GM19452 (cell line): ENCODE measurements around the gene FBXO21.

ENCODE experiments used
- ATAC-seq: cut with Tn5 transposase; IDR thresholded peaks from one replicate; pipeline ENCODE4 v1.9.1; 2021; ENCODE audit not compliant: unreplicated experiment

FBXO21 gene

DNA sequence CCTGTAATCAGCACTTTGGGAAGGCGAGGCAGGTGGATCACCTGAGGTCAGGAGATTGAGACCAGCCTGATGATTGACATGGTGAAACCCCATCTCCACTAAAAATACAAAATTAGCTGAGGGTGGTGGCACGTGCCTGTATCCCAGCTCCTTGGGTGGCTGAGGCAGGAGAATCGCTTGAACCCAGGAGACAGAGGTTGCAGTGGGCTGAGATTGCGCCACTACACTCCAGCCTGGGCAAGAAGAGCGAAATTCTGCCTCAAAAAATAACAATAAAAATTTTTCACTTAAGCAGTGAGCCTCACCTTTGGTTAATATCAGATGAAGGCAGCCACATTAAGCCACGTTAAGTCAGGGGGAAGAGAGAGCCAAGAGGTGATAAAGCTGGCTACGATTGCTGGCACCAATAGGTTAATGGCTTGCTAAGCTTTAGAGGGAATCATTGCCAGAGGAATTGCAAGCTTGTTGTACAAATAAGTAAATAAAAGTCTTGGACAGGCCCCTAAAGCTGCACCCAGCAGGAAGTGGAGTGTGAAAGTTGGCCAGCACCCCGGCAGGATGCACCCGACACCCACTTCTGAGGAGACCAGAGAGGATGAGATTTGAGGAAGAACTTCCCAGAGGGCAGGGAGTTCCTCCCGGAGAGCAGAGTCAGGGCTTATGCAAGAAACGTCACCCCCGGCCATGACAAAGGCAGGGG, 49.7 kb downstream of the FBXO21 start:
- no peak for ATAC-seq

DNA sequence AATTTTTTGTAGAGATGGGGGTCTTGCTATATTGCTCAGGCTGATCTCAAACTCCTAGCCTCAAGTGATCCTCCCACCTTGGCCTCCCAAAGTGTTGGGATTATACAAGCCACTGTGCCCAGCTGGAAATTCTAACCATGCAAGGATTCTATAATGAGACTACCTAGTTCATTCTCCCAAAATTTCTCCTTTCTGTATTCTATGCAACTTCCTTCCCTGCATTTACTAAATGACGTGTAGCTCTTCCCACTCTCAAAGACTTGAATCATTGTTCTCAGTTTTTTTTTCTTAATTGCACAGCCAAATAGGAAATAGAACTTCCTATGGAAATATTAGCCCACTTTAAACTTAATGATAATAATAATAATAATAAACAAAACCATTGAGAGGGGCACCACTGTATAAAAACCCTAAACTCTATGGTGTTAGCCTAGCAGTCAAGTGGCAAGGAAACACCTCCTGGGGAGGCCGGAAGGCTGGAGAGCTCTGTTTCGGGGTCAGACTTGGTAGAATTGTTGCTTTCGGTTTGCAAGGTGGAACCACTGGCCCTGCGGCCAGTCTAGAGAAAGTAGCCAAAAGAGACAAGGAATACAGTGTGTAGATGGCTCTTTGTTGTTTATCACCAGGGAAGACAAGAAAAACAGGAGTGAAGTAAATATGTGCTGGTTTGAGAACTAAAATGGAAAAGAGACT, 51.1 kb downstream of the FBXO21 start:
- no peak for ATAC-seq

DNA sequence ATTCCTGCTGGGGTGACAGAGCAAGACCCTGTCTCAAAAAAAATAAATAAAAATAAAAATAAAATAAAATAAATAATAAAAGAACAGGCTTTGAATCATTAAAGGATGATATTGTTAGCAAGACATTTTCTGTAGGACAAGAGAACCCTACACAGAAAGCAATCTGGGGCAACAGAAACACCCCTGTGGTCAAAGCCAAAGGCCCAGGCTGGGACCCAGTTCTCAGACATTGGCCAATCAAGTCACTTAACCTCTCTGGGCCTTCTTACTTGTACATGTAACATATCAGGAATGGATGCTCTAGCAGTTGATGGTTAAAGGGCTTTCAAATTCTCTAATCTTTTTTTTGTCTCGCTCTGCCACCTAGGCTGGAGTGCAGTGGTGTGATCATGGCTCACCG, 55.5 kb downstream of the FBXO21 start:
- ATAC-seq = no peak

DNA sequence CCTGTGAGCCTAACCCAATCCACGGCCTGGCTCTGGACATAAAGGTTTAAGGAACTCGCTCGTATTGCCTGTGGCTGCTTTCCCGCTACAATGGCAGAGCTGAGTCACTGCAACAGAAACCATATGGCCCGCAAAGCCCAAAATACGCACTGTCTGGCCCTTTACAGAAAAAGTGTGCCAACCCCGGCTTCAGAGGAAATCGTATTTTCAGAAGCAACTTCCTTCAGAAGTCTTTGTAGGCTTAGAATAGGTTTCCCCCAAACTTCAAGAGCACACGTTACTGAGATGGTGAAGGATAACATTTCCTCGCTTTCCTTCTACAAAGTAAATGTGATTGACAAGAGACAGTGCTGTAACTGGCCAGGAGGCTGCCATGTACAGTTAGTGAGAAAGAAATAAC, 56.2 kb downstream of the FBXO21 start:
- ATAC-seq = no peak

DNA sequence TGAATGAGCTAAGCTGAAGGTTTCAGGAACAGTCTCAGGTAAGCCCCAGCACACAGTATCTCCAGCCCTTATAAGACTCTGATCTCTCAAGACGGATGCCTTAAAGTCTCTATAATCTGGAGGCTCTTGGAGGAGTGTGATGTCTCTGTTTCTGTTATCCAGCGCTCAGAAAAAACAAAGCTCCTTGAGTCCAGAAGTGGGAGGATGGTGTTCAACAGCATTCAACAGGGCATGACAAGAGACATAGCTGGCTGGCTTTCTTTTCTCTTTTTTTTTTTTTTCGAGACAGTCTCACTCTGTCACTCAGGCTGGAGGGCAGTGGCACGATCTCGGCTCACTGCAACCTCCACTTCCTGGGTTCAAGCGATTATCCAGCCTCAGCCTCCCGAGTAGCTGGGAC, 59.5 kb downstream of the FBXO21 start:
- ATAC-seq = no peak

DNA sequence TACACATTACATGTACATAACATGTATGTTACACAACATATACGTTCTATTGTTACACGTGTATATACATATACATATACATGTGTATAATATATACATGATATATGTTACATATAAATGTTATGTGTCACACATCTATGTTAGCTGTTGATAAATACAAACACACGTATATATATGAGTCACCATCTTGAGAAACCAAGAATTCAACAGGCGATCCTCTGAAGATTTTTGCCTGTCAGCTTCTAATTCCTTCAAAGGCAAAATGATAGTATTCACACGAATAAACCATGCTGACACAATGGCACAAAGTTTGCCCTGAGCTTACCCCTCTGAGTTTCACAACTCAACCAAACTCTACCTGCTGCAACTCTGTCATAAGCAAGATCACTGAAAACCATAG, 60.9 kb downstream of the FBXO21 start:
- no peak for ATAC-seq

DNA sequence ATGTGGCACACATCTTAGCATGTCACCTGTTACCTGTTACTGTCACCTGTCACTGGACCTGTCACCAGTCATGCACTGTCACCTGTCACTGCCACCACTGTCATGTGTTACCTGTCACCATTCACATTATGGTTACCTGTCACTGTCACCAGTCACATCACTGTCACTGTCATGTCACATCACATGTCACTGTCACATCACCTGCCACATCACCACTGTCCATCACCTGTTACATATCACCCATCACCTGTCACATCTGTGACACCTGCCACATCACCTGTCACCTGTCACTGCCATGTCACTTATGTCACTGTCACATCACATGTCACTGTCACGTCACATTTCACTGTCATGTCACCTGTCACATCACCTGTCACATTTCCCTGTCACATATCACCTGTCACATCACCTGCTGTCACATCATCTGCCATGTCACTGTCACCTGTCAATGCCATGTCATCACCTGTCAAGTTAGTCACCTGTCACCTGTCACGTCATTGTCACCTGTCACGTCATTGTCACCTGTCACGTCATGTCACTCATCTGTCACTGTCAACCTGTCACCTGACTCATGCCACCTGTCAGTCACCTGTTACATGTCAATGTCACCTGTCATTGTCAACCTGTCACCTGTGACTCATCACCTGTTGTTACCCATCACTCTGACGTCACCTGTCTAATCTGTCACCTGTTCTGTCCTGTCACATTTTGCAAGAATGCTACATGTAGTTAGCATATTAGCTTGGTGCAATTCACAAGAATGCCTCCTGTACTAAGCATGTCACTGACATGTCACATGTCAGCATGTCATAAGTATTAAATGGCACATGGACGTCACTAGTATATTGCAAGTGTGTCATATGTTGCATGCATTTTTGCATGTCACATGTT, 62.1 kb downstream of the FBXO21 start:
- no peak for ATAC-seq

DNA sequence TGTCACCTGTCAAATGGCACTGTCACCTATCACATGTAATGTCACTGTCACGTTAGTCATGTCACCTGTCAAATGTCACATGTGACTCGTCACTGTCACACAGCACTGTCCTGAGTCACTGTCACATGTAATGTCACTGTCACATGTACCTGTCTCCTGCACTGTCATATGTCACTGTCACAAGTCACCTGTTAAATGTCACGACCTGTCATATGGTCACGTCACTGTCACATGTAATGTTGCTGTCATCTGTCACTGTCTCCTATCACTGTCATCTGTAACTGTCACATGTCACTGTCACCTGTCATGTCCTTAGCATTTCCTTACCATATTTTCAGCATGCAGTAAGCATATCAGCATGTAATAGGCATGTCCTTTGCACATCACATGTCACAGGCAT, 63.9 kb downstream of the FBXO21 start:
- ATAC-seq = no peak

DNA sequence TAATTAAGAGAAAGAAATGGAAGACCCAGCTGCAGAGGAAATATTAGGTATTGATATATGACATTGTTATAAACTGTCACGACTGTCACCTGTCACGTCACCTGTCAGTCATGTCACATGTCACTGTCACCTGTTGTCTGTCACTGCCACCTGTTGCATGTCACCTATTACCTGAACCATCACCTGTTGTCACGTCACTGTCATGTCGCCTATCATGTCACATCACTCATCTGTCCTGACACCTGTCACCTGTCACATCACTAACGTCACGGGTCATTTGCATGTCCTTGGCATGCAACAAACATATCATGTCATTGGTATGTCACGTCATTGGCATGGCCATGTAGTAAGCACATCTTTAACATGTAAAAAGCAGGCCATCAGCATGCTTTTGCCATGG, 64.5 kb downstream of the FBXO21 start:
- no peak for ATAC-seq

DNA sequence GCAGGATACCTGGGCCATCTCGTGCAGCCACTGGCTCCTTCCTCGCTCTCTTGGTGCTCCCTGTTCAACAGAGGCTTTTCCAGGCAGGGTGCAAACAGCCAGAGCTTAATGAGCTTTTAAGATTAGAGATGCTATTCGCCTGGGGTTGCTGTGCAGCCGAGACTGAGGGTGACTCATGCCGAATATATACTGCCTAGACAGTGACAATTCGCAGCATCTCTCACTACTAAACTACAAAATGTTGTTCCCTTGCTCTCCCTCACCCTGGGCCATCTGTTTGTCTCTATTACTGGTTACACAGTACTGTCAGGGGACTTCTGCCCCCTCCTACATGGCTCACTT, 65.0 kb downstream of the FBXO21 start:
- no peak for ATAC-seq

DNA sequence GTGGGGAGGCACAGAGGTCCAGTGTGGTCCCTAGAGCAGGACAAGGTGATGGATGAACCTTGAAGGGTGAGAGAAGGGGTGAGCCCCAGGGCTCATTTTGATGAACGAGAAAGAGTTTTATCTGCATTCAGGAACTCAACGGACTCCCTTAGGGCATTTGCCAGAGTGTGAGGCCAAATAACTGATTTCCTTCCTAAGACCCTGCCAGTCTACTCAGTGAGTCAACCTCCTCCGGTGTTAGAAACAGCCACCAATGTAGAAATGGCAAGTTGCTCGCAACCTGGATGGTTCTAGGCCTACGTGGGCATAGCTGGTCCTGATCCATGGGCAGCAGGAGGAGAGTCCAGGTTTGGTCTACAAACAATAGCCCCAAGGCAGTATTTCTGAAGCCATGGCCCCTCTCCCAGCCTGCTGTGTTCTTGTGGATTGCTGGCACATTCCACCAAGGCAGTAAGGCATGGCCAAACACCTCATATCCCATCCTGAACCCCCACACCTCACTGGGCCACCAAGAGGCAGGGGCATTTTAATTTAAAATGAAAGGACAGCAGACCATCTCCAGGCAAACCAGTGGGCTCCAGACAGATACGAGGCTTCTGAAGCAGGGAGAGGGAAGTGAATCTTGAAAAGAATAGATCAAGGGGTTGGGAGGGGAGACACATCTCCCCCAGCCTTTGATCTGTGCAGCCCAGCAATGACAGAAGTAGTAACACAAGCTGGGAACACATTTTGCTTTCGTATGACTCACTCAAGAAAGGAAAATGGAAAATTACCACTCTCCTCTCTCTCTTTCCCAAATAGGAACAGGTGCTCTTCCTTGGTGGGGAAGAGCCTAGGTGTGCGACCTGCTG, 65.6 kb downstream of the FBXO21 start:
- ATAC-seq = no peak

DNA sequence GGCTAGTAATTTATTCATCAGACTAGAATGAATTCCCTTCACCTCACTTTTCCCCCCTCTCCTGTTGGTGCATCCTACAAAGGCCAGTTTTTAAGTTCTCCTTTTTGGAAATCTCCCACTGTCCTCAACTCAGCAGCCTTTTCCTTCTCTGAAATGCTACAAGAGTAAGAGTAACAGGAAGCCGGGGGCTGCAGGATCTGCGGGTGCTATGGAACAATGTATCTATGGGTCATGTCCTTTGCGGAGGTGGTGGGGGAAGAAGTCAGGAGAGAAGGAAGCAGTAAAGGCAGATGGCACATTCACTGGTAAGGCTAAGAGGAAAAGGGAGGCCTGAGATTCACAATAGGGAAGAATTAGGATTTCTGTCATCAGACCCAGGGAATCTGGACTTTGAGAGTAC, 68.8 kb downstream of the FBXO21 start:
- no peak for ATAC-seq

DNA sequence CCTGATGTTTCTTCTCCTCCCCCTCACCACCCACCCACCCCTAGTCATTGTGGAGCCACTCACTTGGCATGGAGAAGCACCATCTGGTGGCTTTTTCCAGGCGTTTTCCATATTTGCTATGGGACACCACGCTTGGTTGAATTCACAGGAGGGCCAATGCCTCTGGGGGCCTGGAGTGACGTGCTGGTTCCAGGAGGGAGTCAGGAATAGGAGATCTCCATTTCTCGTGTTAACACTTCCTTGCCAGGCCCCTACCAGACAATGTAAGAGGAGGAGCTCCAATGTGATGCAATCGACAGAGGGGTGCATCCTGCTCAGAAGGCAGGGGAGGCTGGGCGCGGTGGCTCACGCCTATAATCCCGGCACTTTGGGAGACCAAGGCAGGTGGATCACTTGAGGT, 69.5 kb downstream of the FBXO21 start:
- ATAC-seq = no peak

DNA sequence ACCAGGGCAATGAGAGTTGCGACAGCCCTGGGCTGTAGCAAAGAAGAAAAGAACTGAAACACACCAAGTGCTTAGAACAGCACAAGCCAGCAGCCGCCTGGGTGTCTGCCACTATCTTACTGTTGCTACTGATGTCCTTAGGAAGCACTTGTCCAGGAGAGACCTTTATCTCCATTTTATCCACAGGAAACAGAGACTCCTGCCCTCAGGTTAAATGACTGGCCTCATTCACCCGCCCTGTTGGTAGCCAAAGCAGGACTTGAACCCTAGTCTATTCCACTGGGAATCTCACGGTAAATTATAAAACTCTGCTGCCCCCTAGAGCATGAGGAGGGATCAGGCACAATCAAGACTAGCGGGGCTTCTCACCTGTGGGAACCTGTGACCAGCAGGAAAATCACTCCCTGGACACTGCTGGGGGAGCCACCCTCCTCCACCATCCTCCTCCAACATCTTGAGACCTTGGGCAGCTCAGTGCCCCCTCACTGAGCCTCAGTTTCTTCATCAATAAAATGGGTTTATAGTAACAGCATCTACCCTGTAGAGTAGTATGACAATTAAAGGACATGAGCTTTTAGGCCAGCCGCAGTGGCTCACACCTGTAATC, 70.6 kb downstream of the FBXO21 start:
- ATAC-seq = no peak

DNA sequence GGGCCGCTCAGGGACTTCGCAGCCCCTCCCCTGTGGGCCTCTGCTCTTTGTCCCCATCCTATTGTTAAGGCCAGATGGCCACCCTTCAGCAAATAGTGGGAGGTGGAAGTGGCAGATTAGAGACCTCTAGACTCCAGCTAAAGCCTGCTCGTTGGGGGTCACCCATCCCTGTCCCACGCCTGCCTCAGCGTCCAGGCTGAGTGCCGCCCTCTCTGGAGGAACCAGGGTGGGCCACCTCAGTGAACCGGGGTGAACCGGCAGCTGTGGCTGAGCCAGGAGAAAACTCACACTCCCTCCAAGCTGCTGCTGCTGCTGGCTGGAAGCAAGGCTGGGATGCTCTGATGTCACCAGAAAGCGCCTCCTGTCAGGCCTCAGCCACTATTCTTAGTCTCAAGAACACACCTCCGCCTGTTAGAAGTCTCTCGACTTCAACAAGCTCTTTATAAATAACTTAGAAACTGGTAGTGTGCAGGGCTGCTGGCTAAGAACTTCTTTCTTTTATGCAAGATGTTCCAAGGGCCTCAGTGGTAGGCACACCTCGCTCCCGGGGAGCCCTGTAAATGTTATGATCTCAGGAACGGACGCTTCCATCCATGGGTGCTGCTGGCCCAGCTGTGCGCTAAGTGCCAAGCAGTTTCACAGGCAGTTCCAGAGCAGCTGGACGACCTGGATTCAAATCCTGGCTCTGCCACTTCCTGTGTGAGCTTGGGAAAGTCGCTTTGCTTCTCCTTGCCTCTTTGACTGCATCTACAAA, 71.3 kb downstream of the FBXO21 start:
- no peak for ATAC-seq

DNA sequence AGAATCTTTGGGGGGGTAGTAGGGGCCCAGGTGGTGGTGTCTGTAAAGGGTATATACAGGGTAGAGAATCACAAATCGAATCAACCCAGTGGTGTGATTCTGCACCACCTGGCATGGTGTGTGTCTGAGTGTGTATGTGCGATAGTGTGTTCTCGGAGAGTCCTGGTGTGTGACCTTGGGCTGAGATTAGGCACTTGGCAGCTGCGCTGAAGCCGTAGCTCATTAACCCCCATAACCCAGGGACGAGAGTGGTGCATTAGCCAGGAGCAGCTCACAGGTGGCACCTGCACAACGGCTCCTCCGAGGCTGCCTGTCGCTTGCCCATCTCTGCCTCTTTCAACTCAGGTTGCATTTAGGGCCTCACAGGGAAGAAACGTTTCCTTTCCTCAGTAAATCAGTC, 75.5 kb downstream of the FBXO21 start:
- no peak for ATAC-seq

DNA sequence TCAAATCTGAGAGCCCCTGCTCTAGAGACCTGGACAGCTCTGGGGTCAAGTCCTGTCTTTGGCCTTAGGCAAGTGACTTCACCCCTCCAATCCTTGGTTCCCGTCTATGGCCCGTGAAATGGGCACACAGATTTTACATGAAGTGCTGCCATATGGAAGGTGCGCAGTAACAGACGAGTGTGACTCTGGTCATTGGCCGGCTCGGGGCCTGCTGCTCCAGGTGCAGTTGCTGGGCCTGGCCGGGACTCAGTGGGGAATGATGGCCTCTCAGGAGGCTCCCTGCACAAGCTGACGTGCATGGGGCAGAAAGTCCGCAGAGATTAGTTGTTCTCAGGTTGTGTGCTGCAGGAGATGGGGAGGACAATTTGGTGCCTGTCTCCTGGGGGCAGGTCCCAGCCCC, 77.0 kb downstream of the FBXO21 start:
- no peak for ATAC-seq

DNA sequence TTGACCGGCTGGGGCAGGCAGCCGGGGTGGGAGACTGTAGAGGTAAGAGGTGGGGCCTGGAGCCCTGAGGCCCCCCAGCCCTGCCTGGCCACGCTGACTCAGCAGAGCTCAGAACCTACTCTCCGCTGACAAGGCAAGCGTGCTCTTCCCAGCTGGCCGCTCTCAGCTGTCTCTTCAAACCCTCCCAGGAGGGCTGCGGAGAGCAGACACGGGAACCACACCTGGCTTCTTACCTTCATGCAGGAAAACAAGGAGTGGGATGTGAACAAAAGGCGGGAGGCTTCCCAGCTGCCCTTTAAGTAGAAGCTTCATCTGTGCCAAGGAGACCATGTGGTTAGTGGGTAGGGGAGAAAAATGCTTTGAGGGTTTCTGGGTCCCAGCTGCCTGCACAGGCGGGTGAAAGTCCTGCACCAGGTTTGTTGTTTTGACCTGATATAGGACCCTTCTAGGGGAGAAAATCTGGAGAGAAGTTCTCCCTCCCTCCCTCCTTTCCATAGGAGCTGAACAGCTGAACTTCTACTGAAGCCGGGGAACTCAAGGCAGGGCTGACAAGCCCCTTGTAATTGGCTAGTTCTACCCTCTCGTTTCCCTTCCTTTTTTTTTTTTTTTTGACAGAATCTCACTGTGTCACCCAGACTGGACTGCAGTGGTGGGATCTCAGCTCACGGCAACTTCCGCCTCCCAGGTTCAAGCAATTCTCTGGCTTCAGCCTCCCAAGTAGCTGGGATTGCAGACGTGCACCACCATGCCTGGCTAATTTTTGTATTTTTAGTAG, 78.3 kb downstream of the FBXO21 start:
- ATAC-seq = no peak

DNA sequence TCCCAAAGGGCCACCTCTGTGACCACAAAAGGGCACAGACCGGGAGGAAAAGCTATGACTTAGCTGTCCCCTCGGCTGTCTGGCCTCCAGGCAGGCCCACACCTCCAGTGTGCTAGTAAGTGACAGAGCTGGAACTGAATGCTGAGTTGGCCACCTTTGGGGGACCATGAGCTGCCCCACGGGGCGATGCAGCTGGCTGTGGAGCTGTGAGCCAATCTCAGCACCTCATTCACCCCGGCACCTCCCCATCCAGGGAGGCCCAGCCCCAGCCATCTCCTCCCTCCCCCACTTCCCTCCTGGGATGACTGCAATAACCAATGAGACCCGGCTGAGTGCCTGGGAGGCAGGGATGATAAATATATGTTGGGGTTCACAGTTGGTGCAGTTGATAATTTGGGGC, 78.9 kb downstream of the FBXO21 start:
- no peak for ATAC-seq
